WI38 (cell line): ENCODE results near the gene B3GNT3.

Experiments
- H3K4me3 ChIP-seq: 2 replicates; pipeline ENCODE4 v1.5.1; 2011; ENCODE audit warnings: low read depth, mild to moderate bottlenecking, control low read depth, low read length
- CTCF ChIP-seq: IDR thresholded peaks from 2 replicates; pipeline ENCODE4 v1.5.1; 2012; ENCODE audit warnings: low read depth, mild to moderate bottlenecking, control low read depth, low read length

B3GNT3 gene

GRCh38 chr19:17821190-17821589 lies 26.3 kb downstream of the B3GNT3 start, which contains the start of gene INSL3:
TSS of gene INSL3 (minus strand) at chr19:17821519. CDS start at chr19:17821506, 13 bp downstream.
- TF ChIP-seq CTCF, result no peak
- no peak within 1 kb of the TSS for H3K4me3 ChIP-seq

- no peak overlapping the region for H3K4me3 ChIP-seq
- TF ChIP-seq CTCF, result no peak
Measured at GRCh38 chr19:17824339-17824738, 29.4 kb downstream of the B3GNT3 start.

- TF ChIP-seq CTCF, result no peak
- no peak overlapping the region for H3K4me3 ChIP-seq
Measured at GRCh38 chr19:17826508-17827056, 31.6 kb downstream of the B3GNT3 start.

- no peak for TF ChIP-seq CTCF
- H3K4me3 ChIP-seq, result no peak overlapping the region
Measured at GRCh38 chr19:17829855-17830566, 35.1 kb downstream of the B3GNT3 start.

- TF ChIP-seq CTCF, result no peak
- no peak overlapping the region for H3K4me3 ChIP-seq
Measured at GRCh38 chr19:17830567-17831418, 35.9 kb downstream of the B3GNT3 start.

GRCh38 chr19:17831419-17831888 lies 36.5 kb downstream of the B3GNT3 start:
- no peak for TF ChIP-seq CTCF
- H3K4me3 ChIP-seq, result no peak overlapping the region
